Ecto neural progenitor cell (in vitro differentiated cells): ENCODE measurements around the gene ZER1.
"Not testable (repeated sequence)": the region's sequence is repeated elsewhere in the genome, so short reads cannot be mapped to it uniquely, and the experiment has no call there.

Experiments
- DNase-seq: peaks from one replicate; pipeline ENCODE4 v3.0.0-alpha.2; 2018; ENCODE audit warnings: low spot score

Gene ZER1

DNA sequence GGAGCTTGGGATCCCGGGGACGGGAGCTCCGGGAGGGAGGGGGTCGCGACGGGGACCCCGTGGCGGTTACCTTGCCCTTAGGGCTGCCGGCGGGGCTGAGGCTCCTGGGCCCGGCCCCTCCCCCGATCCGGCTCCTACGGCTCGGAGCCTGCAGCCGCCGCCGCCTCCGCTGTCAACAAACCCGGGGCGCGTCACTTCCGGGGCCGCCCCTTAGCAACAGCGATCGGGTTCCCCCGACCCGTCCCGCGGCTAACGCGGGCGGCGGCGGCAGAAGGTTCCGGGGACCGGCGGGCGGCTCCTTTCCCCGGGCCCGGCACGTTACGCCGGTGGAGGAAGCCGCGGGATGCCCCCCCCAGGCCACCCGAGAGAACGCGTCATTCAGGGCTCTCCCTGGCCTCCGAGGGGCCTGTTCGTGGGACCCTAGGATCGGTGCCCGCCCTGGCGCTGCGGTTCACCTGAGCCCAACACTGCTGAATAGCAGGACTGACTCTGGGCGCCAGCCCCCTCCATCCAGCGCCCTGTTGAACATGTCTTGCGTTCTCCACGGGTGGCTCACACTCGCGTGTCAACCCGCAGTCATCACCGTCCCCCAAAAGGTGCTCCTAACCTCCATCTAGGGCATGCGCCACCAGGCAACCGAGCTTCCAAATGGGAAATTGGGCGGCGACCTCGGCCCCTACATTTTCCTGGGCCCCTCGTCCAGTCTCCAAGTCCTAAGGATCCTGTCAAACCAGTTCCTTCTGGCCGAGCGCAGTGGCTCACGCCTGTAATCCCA, at the start of gene ZER1:
TSS of gene ZER1 (minus strand) at position 183 of the 775 bp plus-strand sequence. CDS start 16,362 bp downstream, outside the sequence.
- peak; percentile 95 for DNase-seq

DNA sequence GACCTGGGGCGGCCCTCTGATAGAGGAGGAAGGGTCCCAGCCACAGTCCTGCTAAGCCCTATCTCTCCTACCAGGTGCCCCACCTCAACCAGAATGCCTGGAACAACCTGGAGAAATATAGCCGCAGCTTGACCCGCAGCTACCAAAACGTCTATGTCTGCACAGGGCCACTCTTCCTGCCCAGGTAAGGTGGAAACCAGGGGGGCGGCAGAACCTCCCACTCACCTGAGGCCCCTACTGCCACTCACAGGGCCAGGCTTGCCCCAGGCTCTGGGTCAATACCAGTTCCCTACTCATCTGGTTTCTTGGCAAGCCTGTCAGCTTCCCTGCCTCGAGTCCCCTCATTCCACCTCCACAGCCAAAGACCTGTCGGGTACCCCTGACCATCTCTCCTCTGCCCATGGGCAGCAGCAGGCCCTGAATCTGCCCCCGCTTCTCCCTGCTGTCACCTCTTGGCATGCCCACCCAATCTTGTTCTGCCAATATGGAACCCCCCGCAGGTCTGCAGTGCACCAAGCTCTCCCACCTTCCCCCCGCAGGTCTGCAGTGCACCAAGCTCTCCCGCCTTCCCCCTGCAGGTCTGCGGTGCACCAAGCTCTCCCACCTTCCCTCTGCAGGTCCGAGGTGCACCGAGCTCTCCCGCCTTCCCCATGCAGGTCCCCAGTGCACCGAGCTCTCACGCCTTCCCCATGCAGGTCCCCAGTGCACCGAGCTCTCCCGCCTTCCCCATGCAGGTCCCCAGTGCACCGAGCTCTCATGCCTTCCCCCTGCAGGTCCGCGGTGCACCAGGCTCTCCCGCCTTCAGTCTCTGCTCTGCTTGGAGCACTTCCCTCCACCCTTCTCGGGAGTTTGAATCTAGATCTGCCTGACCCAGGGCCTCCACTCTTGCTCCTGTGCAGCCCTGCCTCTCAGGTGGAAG, 49.2 kb upstream of the ZER1 start:
- no peak for DNase-seq

DNA sequence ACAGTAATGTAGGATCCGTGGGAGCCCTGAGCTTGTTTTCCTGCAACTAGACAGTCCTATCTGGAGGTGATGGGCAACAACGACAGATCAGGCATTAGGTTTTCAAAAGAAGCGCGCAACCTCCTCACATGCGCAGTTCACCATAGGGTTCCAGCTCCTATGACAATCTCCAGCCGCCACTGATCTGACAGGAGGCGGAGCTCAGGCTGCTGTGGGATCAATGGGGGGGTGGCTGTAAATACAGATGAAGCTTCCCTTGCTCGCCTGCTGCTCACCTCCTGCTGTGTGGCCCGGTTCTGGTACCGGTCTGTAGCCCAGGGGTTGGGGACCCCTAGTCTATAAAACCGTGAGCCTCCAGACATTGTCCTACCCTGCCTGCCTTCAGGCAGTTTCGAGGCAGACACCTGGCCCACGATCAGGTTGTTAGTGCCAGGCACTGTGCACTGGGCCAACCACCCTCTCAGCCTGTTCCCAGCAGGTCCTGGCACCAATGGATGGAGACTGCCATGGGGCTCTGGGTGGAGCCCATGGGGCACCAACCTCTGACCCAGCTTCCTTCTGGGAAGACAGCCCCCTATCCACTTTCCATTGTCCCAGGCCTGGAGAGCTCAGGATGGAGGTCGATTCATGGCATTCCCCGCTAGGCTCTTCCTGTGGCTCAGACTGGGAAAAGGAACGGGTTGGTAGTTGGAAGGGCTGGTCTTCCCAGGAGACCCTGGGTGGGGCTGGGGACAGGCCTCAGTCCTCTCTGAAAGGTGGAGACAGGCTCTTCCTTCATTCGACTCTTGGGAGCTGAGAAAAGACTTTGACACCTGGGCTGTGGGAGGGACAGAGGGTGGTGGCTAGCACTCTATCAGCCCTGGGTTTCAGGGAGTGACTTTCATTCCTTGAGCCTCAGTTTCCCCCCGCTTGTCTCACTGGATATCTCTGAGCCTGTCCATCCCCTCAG, 48.3 kb upstream of the ZER1 start:
- no peak for DNase-seq

DNA sequence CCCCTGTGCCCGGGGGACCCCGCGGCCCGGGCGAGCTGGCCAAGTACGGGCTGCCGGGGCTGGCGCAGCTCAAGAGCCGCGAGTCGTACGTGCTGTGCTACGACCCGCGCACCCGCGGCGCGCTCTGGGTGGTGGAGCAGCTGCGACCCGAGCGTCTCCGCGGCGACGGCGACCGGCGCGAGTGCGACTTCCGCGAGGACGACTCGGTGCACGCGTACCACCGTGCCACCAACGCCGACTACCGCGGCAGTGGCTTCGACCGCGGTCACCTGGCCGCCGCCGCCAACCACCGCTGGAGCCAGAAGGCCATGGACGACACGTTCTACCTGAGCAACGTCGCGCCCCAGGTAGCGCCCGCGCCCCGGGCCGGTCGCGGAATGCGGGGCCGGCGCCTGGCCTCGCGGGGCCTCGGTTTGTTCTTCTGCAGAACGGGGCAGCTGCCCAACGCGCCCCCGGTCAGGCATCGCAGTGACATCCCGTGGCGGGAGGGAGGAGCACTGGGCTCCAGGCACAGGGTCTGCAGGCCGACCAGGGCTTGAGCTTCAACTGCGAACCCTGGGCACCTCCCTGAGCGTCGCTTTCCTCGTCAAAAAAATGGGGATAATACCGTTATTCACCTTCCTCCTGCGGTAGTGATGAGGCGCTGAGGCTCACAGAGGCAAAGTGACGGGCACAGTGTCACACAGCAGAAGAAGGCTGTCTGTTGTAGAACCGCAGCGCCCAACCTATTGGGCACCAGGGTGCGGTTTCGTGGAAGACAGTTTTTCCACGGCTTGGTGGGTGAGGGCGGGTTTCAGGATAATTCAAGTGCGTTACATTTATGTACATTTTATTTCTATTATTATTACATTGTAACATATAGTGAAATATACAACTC, 47.4 kb upstream of the ZER1 start:
- DNase-seq: peak; percentile 63

DNA sequence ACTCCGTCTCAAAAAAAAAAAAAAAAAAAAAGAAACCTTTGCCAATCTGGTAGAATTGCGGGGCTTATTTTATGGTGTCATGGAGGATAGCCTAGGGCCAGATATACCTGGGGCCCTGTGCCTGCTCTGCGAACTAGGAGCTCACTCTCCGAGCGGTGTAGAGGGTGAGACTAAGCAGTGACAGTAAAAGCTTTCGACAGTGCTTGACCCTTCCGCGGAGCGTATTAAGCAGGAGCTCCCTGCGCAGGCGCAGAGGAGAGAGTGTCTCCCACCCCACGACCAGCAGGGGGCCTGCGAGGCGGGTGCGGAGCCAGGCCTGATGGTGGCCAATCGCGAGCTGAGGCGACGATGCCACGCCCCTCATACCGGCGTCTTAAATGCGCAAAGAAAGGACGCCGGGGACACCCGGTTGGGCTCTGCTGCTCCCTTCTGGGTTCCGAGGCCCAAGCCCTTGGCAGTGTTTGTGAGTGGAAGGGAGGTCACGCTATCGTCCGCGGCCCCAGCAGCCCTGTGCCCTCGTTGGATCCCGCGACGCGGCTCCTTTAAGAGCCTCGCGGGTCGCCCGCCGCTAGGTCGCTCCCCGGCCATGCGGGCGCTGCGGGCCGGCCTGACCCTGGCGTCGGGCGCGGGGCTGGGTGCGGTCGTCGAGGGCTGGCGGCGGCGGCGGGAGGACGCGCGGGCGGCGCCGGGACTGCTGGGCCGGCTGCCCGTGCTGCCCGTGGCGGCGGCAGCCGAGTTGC, 46.5 kb upstream of the ZER1 start, which contains the start of gene ENDOG:
TSS of gene ENDOG (plus strand) at position 402 of the 740 bp plus-strand sequence. CDS start at position 587, 185 bp downstream.
- peak; percentile 98 for DNase-seq

DNA sequence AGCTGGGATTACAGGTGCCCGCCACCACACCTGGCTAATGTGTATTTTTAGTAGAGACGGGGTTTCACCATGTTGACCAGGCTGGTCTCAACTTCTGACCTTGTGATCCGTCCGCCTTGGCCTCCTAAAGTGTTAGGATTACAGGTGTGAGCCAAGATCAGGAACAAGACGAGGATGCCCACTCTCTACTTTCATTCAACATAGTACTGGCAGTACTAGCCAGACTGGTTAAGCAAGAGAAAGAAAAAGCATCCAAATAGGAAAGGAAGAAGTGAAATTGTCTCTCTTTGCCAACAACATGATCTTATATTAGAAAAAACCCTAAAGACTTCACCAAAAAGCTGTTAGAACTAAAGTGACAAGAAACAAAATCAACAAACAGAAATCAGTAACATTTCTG, 39.1 kb upstream of the ZER1 start:
- no peak for DNase-seq

DNA sequence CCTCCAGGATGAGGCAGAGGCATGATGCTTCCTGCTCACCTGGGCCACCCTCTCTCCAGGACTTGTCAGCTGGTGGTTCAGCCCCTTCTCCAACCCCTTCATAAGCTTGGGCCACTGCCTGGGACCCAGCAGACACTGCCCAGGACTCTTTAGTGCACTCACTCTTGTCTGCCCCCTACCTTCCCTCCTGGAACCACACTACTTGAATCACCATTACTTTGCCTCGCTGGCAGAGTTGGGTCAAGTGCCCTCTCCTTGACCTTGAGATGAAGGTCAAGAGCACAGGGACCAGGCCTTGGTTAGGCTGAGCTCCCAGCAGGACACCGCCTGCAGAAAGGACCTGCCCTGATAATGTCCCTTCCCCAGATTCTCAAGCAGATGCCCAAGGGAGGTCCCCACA, 38.1 kb upstream of the ZER1 start:
- no peak for DNase-seq

DNA sequence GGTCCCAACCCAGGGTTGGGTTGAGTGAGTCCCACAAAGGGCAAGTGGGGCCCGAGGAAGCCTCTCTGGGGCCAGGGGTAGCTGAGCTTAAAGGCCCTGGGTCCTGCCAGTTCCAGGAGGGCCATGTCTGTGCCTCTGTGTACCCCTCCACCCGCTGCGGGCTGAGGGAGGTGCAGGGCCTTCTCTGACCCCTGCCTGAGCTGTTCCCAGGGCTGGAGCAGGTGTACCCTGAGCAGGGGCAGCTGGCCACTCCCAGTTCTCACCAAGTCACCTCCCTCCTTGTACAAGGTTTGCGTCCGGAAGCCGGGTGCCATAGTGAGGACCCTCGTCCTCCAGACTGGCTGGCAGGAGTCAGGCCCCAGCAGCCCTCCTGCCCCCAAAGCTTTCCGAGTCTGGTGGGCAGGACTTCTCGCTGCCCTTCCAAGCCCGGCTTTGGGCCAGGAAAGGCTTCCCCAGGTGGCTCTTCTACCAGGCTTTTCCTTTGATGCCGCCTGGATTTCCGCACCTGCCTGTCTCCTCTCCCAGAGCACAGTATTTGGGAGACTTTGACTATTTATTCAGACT, 37.4 kb upstream of the ZER1 start:
- DNase-seq: no peak

DNA sequence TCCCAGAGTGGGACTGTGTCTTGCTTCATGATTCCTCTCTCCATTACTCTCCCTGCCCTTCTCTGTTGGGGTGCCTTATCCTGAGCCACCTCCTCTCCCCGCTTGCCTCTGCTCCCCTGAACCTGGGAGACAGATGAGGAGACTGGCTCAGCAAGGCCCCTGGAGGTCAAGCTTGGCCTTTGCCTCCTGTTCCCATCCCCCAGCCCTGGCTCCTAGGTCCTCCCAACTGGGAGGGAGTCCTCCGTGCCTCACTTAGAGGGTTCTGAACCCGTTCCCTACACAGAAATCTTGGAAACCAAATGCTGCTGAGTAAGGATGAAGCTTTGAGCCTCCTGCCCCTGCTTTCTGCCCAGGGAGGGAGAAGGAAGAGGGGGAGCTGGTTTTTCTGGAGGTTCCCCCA, 36.8 kb upstream of the ZER1 start:
- no peak for DNase-seq

DNA sequence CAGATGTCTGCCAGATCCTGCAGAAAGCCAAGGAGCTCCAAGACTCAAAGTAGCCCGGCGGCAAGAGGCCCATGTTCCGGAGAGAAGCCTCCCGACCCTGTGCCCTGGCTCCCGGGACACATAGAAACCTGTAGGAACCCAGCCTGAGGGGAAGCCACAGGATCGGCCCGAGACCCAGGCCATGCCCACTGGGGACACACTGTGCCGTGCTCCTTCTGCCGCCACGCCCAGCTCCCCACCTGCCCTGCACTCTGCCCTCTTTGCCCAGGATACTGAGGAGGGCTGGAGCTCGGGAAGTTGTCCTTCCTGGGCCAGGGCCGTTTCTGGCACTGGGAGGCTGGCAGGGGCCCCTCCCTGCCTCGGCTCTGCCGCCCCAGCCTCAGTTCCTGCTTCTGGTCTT, 36.1 kb upstream of the ZER1 start:
- DNase-seq: no peak

DNA sequence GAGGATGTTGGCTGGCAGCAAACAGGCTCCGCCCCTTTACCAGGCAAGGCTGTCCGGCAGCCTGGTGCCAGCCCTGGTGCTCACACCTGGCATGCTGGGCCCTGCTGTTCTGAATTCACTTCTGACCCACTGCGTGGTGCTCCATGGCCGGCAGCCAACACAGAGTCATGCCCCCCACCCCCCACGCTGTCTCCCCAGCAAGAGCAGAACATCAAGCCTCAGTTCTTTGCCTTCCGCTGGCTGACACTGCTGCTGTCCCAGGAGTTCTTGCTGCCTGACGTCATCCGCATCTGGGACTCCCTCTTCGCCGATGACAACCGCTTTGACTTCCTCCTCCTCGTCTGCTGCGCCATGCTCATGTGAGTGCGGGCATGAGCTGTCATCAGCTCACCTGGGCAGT, 33.9 kb upstream of the ZER1 start:
- no peak for DNase-seq

DNA sequence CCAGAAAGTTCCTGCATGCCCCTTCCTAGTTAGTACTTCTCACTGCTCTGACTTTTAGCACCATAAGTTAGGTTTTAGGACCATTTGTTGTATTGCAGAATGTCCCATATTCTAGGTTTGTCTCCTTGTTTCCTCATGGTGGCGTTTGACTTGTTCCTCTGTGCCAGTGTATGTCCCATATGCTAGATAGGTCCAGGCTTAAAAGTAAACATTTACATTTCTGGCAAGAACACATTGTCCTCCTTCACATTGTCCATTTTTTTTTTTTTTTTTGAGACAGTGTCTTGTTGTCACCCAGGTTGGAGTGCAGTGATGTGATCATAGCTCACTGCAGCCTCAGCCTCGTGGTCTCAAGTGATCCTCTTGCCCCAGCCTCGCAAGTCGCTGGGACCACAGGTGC, 30.8 kb upstream of the ZER1 start:
- no peak for DNase-seq

DNA sequence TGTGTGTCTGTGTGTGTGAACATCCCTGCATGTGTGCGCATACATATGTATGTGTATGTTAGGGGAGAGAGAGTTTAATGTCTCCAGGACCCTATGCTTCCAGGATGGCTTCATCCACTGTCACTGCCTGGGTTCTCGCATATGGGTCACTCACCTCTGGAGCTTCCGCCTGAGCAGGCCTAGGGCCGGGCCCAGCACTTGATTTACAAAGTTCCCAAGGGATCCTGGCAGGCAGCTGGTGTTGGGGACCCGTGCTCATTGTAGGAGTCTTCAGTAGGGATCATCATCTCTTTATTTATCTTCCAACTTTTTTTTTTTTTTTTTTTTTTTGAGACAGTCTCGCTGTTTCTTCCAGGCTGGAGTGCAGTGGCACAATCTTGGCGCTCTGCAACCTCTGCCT, 28.3 kb upstream of the ZER1 start:
- no peak for DNase-seq

DNA sequence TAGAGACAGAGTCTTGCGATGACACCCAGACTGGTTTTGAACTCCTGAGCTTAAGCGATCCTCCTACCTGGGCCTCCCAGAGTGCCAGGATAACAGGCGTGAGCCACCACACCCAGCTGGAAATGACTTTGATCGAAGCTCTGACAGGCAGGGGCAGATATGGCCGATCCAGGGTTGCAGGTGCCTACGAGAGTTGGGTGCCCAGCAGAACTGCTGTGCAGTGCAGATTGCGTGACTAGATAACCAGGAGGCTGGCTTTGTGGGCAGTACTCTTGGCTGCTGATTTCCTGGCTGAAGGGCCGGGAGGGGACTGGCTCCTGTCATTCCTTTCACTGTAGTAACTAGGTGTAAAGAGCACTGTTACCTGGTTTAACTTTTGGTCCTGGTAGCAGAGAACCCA, 27.2 kb upstream of the ZER1 start:
- DNase-seq: no peak

DNA sequence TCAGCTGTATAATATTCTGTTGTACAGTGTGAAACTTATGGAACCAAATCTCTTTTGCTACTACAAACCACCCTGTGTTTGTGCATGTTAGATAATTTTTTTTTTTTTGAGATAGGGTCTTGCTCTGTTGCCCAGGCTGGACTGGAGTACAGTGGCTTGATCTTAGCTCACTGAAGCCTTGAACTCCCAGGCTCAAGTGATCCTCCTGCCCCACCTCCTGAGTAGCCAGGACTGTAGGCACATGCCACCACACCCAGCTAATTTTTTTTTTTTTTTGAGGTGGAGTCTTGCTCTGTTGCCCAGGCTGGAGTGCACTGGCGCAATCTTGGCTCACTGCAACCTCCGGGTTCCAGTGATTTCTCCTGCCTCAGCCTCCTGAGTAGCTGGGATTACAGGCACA, 23.2 kb upstream of the ZER1 start:
- not testable (repeated sequence) for DNase-seq

DNA sequence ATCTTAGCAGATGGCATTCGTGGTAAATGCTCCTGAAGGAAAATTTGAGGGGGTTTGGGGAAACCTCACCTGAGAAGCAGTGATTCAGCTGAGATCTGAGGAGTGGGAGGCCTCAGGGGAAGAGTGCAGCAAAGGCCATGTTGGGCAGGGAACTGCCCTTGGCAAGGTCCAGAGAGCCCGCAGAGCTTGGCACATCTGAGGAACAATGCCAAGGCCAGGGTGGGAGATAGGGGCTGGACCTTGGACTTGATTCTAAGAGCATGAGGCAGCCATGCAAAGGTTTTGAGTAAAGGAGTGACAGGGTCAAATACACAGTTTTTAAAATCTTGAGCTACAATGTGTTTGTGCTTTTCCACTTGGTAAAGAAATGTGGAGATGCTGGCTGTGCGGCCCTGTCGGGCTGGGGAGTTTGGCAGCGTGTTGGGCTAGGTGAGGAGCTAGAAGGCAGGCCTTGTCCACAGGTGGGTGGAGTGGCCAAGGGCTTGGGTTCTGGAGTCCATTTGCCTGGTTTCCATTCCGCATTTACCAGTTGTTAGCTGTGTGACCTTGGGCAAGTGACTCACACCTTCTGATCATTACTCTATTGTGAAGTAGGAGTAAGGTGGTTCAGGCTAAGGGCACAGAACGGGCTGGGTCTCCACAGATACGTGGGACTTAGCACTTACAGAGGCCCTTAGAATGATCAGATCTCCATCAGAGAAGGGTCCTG, 21.4 kb upstream of the ZER1 start:
- DNase-seq: no peak

DNA sequence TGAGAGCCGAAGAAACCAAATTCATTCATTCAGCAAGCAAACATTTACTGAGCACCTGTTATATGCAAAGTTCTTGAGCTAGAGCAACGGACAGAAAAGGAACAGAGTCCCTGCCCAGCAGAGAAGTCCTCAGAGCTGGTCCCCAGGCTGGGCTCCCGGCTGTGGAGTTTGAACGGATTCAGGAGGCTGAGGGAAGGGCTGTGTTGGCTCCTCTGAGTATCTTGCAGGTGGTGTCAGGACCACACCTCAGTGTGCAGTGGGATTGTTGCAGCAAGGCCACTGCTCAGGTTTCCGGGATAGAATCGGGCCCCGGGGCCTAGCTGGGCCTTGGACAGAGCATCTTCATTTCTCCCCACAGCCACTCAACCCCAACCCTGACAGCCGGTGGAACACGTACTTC, 20.4 kb upstream of the ZER1 start:
- no peak for DNase-seq

DNA sequence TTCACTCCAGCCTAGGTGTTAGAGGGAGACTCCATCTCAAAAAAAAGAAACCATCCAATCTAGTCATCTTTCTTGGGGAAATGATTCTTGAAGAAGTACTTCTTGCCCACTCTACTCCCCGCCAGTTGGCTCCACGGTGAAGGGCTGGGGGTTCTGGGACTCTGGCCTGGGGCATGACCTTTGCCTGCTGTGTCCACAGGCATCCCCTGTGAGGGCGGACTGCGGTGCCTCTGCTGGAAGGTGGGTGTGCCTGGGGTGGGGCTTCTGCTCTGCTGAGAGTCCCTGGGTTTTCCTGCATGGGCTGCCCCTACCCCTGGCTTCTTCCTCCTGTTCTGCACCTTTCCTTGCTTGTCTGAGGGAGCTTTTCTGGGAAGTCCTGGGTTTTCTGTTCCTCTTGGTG, 18.8 kb upstream of the ZER1 start:
- no peak for DNase-seq

DNA sequence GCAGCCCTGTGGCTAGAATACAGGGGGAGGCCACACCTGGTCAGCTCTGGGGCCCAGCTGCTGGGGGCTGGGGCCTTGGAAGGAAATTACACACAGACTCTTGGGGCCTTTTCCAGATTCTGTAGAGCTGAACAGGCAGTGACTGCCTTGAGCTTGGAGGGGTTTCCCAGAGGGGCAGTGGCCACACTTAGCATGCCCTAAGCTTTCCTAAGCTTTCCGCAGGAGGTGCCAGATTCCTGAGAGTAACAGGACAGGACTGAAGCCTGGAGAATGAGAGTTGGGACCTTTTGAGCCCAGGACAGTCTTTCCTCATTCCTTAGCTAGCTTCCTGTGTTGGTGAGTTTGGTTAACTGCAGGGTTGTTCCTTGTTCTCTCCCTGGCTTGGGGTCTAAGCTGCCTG, 16.7 kb upstream of the ZER1 start:
- DNase-seq: no peak
